GM03348 (cell line): ENCODE data around the gene CCT5.

ENCODE experiments used
- DNase-seq: peaks from one replicate; pipeline ENCODE4 v3.0.0; 2012; ENCODE audit warnings: low spot score

CCT5 gene

GRCh38 chr5:10277773-10278630 lies 27.9 kb downstream of the CCT5 start:
- no peak for DNase-seq

- DNase-seq, result no peak
Measured at GRCh38 chr5:10278658-10279279, 28.7 kb downstream of the CCT5 start.

GRCh38 chr5:10279328-10279727 lies 29.2 kb downstream of the CCT5 start:
- no peak for DNase-seq

GRCh38 chr5:10279925-10280720 lies 30.0 kb downstream of the CCT5 start:
- DNase-seq, result no peak

DNA sequence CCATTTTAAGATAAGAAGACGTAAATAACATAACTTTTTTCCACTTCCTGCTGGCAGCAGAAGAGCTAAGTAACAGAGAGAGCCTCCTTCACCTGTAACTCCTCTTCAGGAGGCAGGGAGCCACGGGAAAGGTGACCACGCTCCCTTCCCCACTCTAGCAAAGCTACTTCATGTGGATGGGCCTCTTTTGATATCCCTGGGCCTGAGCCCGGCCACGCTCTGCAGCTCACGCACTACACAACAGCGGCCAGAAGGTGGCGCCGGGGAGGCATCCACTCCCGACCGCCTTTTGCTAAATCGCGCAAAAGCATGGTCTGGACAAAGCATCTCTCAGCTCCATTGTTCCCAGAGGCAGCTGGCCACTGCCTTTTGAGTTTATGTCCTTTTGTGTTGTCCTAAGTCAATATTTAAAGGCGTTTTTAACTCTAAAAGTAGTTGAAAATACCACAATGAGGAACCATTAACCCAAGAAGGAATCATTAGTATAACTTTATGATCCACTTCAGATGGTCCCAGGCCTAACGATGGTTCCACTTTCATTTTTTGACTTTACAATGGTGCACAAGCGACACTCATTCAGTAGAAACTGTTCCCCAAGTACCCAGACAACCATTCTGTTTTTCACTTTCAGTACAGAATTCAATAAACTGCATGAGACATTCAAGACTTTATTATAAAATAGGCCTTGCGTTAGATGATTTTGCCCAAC lies 34.0 kb downstream of the CCT5 start:
- DNase-seq, result peak; percentile 89

GRCh38 chr5:10285362-10285761 lies 35.3 kb downstream of the CCT5 start:
- peak; percentile 36 for DNase-seq

DNA sequence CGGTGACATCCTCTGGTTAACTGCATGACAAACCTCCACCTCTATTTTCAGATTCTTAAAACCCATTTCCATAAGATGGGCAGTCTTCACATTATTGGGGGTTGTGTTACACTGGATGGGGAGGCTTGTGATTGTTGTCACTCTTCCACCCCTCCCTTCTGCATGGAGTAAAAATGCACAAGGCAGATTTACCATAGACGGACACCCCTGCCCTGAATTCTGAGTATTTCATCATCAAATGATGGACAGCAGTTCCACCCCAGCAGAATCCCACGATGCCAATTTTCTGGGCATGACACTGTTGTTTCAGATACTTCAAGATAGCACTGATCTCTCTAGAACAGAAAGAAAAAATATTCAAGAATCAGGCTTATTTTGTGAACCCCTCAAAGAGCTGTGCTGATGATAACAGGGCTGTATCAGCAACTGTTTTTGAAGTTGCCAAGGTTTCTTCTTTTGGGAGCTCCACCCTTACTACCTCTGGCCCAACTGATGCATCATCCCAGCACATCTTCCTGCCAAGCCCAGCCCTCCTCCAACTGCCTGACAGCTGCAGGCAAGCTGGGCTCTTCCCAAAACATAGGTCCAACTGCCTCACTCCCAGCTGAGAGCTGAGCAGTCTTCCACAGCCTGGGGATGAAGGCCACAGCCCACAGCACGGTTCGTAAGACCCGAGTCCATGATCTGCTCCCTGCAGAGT lies 36.2 kb downstream of the CCT5 start:
- DNase-seq, result peak; percentile 83

- no peak for DNase-seq
Measured at GRCh38 chr5:10286862-10287227, 36.8 kb downstream of the CCT5 start.

GRCh38 chr5:10288592-10289219 lies 38.6 kb downstream of the CCT5 start:
- no peak for DNase-seq

DNA sequence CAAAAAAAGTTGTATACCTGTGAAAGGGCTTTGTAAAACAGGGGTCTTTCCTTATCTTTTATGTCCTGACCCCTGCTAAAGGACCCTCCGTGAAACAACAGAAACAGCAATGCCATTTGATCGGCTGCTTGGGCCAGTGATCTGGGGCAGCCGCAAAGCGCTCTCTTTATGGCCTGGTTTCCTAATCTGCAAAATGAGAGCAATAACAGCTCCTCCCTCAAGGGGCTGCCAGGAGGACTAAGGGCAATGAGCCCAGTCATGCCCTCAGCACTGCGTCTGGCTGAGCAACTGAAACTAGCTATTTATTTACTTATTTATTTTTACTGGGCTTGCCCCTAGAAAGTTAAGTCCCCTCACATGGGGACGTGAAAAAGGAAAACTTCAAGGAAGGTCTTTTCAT lies 39.3 kb downstream of the CCT5 start:
- peak; percentile 63 for DNase-seq

GRCh38 chr5:10289991-10290390 lies 39.9 kb downstream of the CCT5 start:
- DNase-seq, result no peak

GRCh38 chr5:10290438-10290837 lies 40.4 kb downstream of the CCT5 start:
- no peak for DNase-seq

DNA sequence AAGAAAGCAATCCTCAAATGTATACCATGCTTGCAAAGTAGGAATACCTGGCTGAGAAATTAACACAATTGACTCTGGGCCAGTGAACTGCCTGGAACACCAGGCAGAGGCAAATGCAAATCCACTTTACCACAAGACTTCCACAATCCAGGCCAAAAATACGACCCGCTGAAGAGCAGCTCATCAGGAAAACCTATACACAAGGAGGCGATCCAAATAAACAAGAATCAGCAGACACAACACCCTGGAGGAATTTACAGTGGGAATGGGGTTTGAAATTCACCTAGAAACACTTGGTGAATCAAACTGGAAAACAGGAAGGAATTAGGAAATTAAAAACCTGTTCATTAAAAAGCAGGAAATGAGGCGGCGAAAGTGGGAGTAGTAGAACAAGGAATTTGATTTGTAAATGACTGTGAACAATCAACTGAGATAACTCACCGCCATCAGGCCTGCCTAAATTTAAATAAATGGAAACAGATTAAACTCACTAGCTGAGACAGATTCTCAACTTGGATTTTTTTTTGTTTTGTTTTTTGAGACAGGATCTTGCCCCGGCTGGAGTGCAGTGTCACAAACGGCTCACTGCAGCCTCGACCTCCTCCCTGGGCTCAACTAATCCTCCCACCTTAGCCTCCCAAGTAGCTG lies 41.7 kb downstream of the CCT5 start:
- no peak for DNase-seq

GRCh38 chr5:10293907-10294662 lies 44.0 kb downstream of the CCT5 start:
- no peak for DNase-seq

GRCh38 chr5:10295619-10296326 lies 45.7 kb downstream of the CCT5 start:
- DNase-seq, result no peak

DNA sequence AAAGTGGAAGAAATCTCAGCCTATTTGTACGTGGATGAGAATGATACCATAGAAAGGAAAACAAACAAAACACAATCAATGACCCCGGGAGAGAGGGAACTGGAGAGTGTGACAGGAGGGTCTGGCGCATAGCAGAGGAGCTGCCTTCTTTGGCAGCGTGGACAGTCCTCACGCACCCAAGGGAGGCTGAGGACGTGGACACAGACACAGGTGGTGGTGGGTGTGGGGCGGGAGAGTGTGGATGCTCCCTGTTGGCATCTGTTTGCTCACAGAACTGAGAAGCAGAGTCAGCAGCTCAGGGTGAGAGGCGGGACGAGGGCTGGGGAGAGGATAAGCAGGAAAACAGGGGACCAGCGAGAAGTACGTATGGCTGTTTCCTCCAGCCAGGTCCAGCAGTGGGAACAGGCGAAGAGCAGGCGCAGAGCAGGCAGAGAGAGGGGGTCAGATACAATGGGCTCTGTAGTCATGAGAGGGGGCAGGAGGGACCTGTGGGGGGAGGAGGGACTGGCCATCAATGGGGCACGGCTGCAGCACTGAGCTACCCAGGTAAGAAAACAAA lies 47.6 kb downstream of the CCT5 start:
- no peak for DNase-seq

GRCh38 chr5:10300246-10300645 lies 50.2 kb downstream of the CCT5 start:
- no peak for DNase-seq

- DNase-seq, result no peak
Measured at GRCh38 chr5:10301266-10301665, 51.2 kb downstream of the CCT5 start.
